Measurements from ENCODE around the gene RPS6KC1.
"Not testable (repeated sequence)": the region's sequence is repeated elsewhere in the genome, so short reads cannot be mapped to it uniquely, and the experiment has no call there.

Gene RPS6KC1

GRCh38 chr1:213054733-213055591, 3.9 kb downstream of the RPS6KC1 start:
- DNase-seq (ENCODE audit: low read depth in 2 of 2): no peak

DNA sequence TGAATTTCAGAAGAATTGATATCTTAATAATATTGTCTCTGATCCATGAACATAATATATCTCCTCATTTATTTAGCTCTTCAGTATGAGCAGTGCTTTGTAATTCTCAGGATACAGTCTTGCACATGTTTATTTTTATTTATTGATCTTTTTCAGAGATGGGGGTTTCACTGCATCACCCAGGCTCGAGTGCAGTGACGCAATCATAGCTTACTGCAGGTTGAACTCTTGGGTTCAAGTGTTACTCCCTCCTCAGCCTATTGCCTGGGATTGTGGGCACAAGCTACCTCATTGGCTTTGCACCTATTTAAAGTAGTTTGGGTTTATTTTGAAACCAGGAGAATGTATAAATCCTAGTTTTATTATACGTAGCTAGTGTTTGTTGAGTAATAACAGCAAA, 4.7 kb downstream of the RPS6KC1 start:
- DNase-seq (ENCODE audit: low read depth in 2 of 2): no peak

DNA sequence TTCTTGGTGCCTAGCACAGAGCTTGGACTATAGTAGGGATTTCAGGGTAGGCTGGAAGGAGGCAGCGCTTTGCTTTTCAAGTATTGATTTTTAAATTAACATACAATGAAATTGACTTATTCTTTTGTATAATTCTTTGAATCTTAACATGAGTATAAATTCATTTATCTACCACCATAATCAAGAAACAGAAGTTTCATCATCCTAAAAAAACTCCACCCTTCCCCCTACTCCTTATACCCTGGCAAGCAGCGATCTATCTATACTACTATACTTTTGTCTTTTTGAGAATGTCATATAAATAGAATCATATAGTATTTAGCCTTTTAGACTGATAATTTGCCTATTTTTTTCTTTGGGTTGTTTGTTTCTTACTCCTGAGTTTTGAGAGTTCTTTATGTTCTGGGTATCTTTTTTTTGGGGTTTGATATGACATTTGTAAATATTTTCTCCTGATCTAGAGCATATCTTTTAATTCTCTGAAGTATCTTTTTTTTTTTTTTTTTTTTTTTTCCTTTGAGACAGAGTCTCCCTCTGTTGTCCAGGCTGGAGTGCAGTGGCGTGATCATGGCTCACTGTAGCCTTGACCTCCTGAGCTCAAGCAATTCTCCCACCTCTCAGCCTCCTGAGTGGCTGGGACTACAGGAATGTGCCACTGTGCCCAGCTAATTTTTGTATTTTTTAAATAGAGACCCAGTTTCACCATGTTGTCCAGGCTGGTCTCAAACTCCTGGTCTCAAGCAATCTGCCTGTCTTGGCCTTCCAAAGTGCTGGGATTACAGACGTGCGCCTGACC, 6.4 kb downstream of the RPS6KC1 start:
- DNase-seq (ENCODE audit: low read depth in 2 of 2): no peak

DNA sequence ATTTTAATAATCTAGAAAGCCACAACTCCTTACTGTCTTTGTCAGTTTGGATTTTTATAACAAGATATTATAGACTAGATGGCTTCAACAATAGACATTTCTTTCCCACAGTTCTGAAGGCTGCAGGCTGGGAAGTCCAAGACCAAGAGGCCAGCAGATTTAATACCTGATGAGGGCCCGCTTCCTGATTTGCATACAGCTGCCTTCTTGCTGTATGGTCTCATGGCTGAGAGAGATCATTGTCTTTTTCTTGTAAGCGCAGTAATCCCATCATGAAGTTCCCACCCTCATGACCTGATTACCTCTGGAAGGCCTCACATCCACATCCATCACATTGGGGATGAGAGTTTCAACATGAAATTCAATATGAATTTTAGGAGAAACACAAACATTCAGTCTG, 9.8 kb downstream of the RPS6KC1 start:
- no peak for DNase-seq (ENCODE audit: low read depth in 2 of 2)

DNA sequence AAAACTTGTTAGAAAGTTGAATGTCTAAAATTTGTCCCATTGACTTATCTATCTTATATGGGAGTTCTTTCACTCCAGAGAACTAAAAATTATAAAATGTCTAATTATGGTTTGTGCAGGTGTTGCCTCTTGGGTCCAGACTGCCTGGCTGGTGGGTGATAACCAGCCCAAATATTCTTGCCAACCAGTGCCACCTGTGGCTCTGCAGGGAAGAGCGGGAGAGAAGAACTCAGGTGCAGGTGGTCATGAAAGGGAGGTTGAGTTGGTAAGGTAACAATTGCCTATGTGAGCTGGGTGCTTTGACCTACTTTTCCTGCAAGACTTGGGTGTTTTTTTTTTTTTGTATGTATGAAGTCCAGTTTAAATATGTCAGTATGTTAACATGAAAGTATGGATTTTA, 10.2 kb downstream of the RPS6KC1 start:
- DNase-seq (ENCODE audit: low read depth in 2 of 2): no peak

- DNase-seq (ENCODE audit: low read depth in 2 of 2): no peak
These were observed 14.8 kb downstream of the RPS6KC1 start for GRCh38 chr1:213065800-213066199.

DNA sequence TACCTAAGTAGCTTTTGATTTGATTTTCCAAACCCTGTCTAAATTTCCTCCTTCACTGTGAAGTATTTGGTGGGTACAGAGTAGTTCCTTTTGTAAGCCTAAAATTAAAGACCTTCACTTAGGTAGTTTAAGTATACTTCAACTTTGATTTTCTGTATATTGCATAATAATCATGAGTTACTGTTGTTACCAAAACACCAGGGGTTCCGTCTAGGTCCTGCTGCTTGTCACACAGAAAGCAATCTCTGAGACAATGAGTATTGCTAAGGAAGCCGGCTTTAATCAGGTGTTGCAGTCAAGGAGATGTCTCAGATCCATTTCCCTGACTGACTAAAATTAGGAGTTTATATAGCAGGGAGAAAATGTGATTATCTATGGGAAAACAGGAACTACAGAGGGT, 15.3 kb downstream of the RPS6KC1 start:
- DNase-seq (ENCODE audit: low read depth in 2 of 2): no peak

GRCh38 chr1:213067352-213067751, 16.3 kb downstream of the RPS6KC1 start:
- DNase-seq (ENCODE audit: low read depth in 2 of 2): no peak

DNA sequence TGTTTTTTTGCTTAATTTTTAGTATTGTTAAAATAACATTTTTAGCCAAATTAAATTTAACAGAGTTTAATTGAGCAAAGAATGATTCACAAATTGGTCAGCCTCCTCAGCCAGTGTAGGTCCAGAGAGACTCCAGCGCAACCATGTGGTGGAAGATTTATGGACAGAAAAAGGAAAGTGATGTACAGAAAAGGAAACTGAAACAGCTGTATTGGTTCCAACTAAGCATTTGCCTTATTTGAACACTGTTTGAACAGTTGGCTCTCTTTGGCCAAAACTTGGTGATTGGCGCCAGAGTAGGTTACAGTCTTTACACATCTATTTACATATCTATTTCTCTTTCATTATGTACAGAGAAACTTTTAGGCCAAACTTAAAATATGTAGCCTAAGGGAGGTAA, 19.4 kb downstream of the RPS6KC1 start:
- no peak for DNase-seq (ENCODE audit: low read depth in 2 of 2)

- no peak for DNase-seq (ENCODE audit: low read depth in 2 of 2)
These were observed 24.7 kb downstream of the RPS6KC1 start for GRCh38 chr1:213075725-213076124.

DNA sequence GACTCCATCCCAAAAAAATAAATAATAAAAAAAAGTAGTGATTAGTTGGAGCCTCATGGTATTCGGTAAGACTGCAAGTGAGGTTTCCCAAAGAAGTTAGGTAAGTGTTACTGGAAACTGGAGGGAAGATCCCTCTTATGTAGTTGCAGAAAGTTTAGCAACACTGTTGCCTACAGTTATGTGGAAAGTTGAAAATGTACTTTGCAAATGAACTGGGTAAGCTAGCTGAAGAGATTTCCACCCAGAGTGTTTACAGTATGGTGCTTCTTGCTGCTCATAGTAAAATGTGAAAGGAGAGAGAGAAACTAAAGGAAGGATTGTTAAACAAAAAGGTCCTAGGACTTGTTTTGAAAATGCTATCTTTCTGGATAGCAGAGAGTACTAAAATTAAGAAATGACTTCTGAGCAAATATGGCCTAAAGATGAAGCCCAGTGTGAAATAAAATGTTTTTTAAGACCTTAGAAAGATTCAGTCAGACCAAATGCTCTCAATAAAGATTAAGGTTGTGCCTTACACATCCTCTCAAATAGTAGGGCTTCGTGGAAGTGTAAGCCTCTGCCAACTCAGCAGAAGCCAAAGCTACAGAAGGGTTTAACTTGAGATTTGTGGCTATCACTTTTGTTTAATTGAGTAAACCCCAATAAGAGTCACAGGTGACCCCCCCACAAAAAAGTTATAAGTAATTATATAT, 31.5 kb downstream of the RPS6KC1 start:
- DNase-seq (ENCODE audit: low read depth in 2 of 2): no peak

DNA sequence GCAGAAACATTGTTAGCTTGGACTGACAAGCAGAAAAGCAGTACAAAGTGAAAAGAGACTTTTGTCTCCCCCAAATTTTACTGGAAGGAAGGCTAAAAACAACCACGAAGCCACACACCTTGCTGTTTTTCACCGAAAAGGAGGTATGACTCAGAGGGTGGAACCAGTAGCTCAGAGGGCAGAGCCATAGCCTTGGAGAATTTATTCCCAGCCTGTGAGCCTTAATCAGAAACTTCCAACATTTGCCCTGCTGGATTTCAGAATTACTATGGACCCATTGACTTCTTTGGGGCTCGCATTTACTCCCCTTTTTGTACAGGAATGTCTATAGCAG, 32.0 kb downstream of the RPS6KC1 start:
- no peak for DNase-seq (ENCODE audit: low read depth in 2 of 2)

- DNase-seq (ENCODE audit: low read depth in 2 of 2): no peak
These were observed 36.9 kb downstream of the RPS6KC1 start for GRCh38 chr1:213087911-213088310.

DNA sequence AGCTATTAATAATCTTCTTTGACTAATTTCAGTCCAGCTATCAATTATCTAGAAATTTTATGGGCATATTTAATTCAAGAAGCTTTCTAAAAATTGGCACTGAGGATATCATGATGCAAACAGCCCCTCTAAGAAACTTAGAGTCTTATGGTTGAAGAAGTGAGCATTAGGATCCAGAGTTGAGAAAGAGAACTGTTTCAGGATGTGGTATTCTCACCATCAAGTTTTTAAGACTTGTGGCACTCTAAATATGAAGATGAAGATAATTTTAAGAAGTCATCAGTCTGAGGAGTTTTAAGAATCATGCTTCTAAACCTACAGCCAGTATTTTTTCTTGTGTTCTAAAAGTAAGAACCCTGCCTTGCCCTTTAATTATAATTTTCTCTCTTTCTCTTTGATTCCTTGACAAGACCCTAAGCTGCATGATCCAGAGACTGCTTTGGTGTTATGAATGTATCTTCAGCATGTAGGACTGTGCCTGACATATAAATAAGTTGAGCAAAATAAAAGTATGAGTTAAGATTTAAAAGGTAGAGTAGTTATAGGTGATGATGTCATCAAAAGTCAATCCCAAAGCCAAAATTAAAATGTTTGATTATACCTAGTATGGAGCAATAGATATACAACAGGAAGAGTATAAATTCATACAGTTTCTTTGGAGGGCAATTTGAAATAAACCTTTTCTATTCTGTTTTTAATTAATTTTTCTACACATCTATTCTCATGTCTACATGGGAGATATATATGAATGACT, 39.1 kb downstream of the RPS6KC1 start:
- no peak for DNase-seq (ENCODE audit: low read depth in 2 of 2)

- DNase-seq (ENCODE audit: low read depth in 2 of 2): no peak
These were observed 43.4 kb downstream of the RPS6KC1 start for GRCh38 chr1:213094446-213094845.

DNA sequence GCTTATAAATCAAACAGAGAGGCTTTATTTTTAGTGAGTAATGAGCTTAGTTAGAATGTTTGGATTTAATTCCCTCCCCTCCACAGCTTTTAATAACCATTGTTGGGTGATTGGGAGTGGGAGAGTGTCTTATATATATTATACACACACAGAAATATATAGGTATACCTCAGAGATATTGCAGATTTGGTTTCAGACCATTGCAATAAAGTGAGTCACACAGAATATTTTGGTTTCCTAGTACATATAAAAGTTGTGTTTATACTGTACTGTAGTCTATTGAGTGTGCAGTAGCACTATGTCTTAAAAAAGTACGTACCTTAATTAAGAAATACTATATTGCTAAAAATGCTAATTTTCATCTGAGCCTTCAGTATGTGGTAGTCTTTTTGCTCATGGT, 44.4 kb downstream of the RPS6KC1 start:
- DNase-seq (ENCODE audit: low read depth in 2 of 2): no peak

DNA sequence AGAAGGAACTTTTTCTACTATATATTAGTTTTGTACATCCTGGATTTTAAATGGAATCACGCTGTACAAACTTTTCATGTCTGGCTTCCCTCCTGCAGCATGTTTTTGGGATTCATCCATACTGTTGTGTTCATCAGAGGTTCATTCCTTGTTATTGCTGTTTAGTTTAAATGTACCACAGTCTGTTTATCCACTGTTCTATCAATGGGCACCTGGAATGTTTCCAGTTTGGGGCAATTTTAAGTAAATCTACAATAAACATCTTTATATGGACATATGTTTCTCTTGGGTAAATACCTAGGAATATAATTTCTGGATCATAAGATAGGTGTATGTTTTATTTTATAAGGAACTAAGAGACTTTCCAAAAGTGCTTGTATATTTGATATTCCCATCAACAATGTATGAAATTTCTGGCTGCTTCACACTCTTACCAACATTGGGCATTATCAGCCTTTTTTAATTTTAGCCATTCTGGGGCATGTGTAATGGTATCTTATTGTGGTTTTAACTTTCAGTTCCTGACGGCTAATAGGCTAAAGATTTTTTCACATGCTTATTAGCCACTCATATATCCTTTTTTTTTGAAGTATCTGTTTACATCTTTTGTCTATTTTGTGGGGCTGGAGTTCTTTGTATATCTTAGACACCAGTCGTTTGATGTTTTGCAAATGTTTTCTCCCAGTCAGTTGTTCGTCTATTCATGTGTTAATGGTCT, 48.8 kb downstream of the RPS6KC1 start:
- no peak for DNase-seq (ENCODE audit: low read depth in 2 of 2)

DNA sequence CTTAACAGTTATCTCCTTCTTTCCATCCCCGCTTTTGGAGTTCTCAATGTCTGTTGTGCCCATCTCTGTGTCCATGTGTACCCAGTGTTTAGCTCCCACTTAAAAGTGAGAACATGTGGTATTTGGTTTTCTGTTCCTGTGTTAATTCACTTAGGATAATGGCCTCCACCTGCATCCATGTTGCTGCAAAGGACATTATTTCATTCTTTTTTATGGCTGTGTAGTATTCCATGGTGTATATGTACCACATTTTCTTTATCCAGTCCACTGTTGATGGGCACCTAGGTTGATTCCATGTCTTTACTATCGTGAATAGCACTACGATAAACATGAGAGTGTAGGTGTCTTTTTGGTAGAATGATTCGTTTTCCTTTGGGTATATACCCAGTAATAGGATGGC, 49.5 kb downstream of the RPS6KC1 start:
- not testable (repeated sequence) for DNase-seq (ENCODE audit: low read depth in 2 of 2)

GRCh38 chr1:213103377-213104306, 52.6 kb downstream of the RPS6KC1 start:
- no peak for DNase-seq (ENCODE audit: low read depth in 2 of 2)

- no peak for DNase-seq (ENCODE audit: low read depth in 2 of 2)
These were observed 53.6 kb downstream of the RPS6KC1 start for GRCh38 chr1:213104604-213105003.

Measured in stimulated activated CD8-positive, alpha-beta memory T cell treated with anti-CD3 and anti-CD28 coated beads, Interleukin-2, amount 100 ng/mL, for 1 hour (primary cell).